Testis (tissue), 3 donors: Measurements from ENCODE around the gene CPSF6. TPM values are rescaled to one million over a fixed set of nuclear protein-coding genes. Genes with fewer than 3 reads are reported as not detected.

Experiments used
- DNase-seq: peaks from one replicate; pipeline ENCODE4 v3.0.0-alpha.2; 2019
- H3K27ac ChIP-seq, 2 donors: fragments of 200-600 bp; sonication (generic); one replicate each; pipeline ENCODE4 v1.5.1; 2019
- H3K27me3 ChIP-seq: fragments of 200-600 bp; sonication (generic); one replicate; pipeline ENCODE4 v1.5.1; 2019
- H3K36me3 ChIP-seq: fragments of 200-600 bp; sonication (generic); one replicate; pipeline ENCODE4 v1.5.1; 2017; ENCODE audit warnings: low read depth; ENCODE audit errors: missing control alignments
- H3K4me1 ChIP-seq: fragments of 200-600 bp; sonication (generic); one replicate; pipeline ENCODE4 v1.5.1; 2019
- H3K4me3 ChIP-seq, 2 donors: fragments of 200-600 bp; sonication (generic); one replicate each; pipeline ENCODE4 v1.5.1; 2017 to 2019
- H3K9me3 ChIP-seq: fragments of 200-600 bp; sonication (generic); one replicate; pipeline ENCODE4 v1.5.1; 2017
- CTCF ChIP-seq, 3 experiments: fragments of 450-650 bp in 2 of 3; fragments of 200-600 bp in 1 of 3; sonication (generic) in 1 of 3; IDR thresholded peaks; one replicate each; pipeline ENCODE4 v1.5.1; 2016 to 2019; ENCODE audit warnings: antibody characterized with exemption in 3 of 3, mild to moderate bottlenecking in 2 of 3, moderate library complexity in 1 of 3
- POLR2A ChIP-seq: fragments of 450-650 bp; IDR thresholded peaks from one replicate; pipeline ENCODE4 v1.6.1; 2017; ENCODE audit warnings: antibody characterized with exemption, mild to moderate bottlenecking, moderate library complexity
- WGBS, 2 donors: methylation state at CpG; one replicate each; pipeline ENCODE4 v1.1.5; 2018; 5-methylcytosine and 5-hydroxymethylcytosine counted together
- intact Hi-C: fragments of 100-400 bp; cut with DNase I; formaldehyde crosslinking; loops from one replicate; pipeline ENCODE4 v1.15.1; 2023; ENCODE audit warnings: low total_unique reads
- polyA plus RNA-seq: library from polyadenylated mRNA; stranded (reverse); fragments of 350-450 nt; fragmentation: Illumina TruSeq; extraction: RNeasy Lipid Tissue Mini Kit (QIAGEN cat#74804); gene quantifications from one replicate; pipeline ENCODE4 v1.2.3, GENCODE V29; 2014; ENCODE audit warnings: low read depth, low replicate concordance; ENCODE audit not compliant: insufficient read depth
- total RNA-seq, 2 donors: library from RNA; depleted of rRNA; stranded (reverse); fragments of >200 nt; gene quantifications; one replicate each; pipeline ENCODE4 v1.2.3, GENCODE V29; 2016

CPSF6 gene
- total and polyA plus RNA-seq, 3 donors from 2014 or later: 41.2 to 72.2 (median 60.9) TPM

- intact Hi-C loops: no loop called here
- 79 to 90% methylated on average over 3 of the region's 3 CpGs for WGBS, 2 donors
- Histone ChIP-seq H3K9me3 (no peaks in the 10 kb centered on the region), H3K27ac (no peak overlapping the region), H3K36me3 (no peaks in the 10 kb centered on the region), H3K4me3 (no peak overlapping the region), H3K4me1 (no peaks in the 10 kb centered on the region), H3K27me3 (no peaks in the 10 kb centered on the region)
- no peak for DNase-seq
- TF ChIP-seq POLR2A (no peak), CTCF (IDR thresholded peaks at IDR 0.05) (no peak)
Observed at GRCh38 chr12:69266036-69266635, 26.8 kb downstream of the CPSF6 start.

DNA sequence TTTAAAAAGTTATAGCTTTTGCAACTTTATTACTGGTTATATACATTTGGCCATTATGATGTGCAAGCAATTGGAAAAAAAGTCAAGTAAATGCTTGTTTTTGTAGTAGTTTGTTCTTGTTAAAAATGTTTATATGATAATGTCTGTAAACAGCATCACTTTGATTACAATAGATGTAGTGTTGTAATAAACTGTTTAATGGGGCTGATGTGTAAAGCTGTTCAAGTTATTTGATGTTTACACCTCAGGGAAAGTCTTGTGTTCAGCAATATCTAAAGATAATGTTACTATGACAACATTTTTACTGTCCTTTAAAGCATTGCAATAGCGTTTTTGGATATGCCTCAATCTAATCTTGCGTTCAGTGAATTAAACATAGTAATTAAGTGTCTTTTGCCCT, 30.4 kb downstream of the CPSF6 start:
- no peaks in the 10 kb centered on the region for H3K4me1 ChIP-seq
- TF ChIP-seq POLR2A (no peak), CTCF (IDR thresholded peaks at IDR 0.05) (no peak)
- no peaks in the 10 kb centered on the region for H3K36me3 ChIP-seq
- intact Hi-C loops: no loop called here
- H3K27ac ChIP-seq: no peak overlapping the region
- no peak for DNase-seq
- no peak overlapping the region for H3K4me3 ChIP-seq
- no peaks in the 10 kb centered on the region for H3K9me3 ChIP-seq
- H3K27me3 ChIP-seq: no peaks in the 10 kb centered on the region
- WGBS, 2 donors: 71 to 73% methylated on average over 2 of the region's 2 CpGs

- TF ChIP-seq POLR2A (no peak), CTCF (IDR thresholded peaks at IDR 0.05) (no peak)
- no peaks in the 10 kb centered on the region for H3K4me1 ChIP-seq
- intact Hi-C loops: no loop called here
- no peak overlapping the region for H3K27ac ChIP-seq
- no peak for DNase-seq
- H3K36me3 ChIP-seq: no peaks in the 10 kb centered on the region
- no peaks in the 10 kb centered on the region for H3K27me3 ChIP-seq
- H3K9me3 ChIP-seq: no peaks in the 10 kb centered on the region
- H3K4me3 ChIP-seq: no peak overlapping the region
- WGBS, 2 donors: 93 to 96% methylated on average over 5 of the region's 5 CpGs
Observed at GRCh38 chr12:69272511-69272910, 33.1 kb downstream of the CPSF6 start.

- H3K4me1 ChIP-seq: no peaks in the 10 kb centered on the region
- no peak for DNase-seq
- H3K27ac ChIP-seq: no peak overlapping the region
- TF ChIP-seq POLR2A (no peak), CTCF (IDR thresholded peaks at IDR 0.05) (no peak)
- intact Hi-C loops: no loop called here
- WGBS, 2 donors: 66 to 68% methylated on average over 1 of the region's 1 CpG
- no peaks in the 10 kb centered on the region for H3K9me3 ChIP-seq
- no peaks in the 10 kb centered on the region for H3K36me3 ChIP-seq
- no peaks in the 10 kb centered on the region for H3K27me3 ChIP-seq
- H3K4me3 ChIP-seq: no peak overlapping the region
Observed at GRCh38 chr12:69274861-69275260, 35.5 kb downstream of the CPSF6 start.

DNA sequence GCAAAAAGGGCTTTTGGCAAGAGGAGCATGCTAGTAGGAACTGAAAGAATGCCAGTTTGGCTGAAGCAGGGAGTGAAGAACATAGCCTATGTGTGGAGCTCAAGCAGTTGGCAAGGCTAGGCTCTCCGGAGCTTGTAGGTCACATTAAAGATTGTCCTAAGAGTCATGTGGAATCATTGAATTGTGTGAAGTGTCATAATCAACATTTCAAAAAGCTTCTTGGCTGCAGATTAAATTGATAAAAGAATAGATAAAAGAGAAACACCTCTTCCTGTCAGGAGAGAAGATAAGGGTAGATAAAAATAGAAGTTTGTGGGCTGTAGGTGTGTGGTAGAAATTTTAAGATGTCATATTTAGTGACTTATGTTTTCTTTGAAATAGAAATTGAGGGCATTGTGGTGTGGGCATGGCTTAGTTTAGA, 36.1 kb downstream of the CPSF6 start:
- H3K4me1 ChIP-seq: no peaks in the 10 kb centered on the region
- no peaks in the 10 kb centered on the region for H3K36me3 ChIP-seq
- H3K27me3 ChIP-seq: no peaks in the 10 kb centered on the region
- TF ChIP-seq POLR2A (no peak), CTCF (IDR thresholded peaks at IDR 0.05) (no peak)
- WGBS, 2 donors: 29 to 39% methylated on average over 1 of the region's 1 CpG
- no peak for DNase-seq
- intact Hi-C loops: no loop called here
- H3K27ac ChIP-seq: no peak overlapping the region
- H3K4me3 ChIP-seq: no peak overlapping the region
- H3K9me3 ChIP-seq: no peaks in the 10 kb centered on the region
